AG09319 (cell line): ENCODE measurements around the gene LRP10.

Source experiments
- DNase-seq: peaks from one replicate; pipeline ENCODE4 v3.0.0-alpha.2; 2010; ENCODE audit warnings: low read depth; ENCODE audit errors: extremely low read depth
- TF ChIP-seq, protein P1 (sequence below): IDR thresholded peaks from 2 replicates; pipeline ENCODE4 v1.5.1; 2011; ENCODE audit warnings: low read depth, mild to moderate bottlenecking, inconsistent platforms, low read length, moderate library complexity

The LRP10 gene

DNA sequence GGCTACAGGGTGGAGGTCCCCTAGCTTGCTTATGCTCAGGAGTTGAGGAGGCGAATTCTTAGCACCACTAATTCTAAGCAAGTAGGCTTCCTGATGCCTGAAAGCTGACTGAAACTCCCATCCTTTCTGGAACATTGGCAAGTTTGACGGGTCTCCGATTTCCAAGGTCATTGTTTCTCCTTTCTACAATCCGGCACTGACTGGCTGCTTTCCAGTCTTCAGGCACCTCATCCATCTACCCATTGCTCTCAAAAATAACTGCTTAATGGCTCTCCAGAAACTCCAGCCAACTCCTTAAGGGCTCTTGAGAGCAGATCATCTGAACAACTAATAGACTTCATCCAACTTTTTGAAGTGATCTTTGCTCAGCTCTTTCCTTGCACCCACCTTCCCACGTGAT, 24.8 kb downstream of the LRP10 start:
- TF ChIP-seq, protein P1, sequence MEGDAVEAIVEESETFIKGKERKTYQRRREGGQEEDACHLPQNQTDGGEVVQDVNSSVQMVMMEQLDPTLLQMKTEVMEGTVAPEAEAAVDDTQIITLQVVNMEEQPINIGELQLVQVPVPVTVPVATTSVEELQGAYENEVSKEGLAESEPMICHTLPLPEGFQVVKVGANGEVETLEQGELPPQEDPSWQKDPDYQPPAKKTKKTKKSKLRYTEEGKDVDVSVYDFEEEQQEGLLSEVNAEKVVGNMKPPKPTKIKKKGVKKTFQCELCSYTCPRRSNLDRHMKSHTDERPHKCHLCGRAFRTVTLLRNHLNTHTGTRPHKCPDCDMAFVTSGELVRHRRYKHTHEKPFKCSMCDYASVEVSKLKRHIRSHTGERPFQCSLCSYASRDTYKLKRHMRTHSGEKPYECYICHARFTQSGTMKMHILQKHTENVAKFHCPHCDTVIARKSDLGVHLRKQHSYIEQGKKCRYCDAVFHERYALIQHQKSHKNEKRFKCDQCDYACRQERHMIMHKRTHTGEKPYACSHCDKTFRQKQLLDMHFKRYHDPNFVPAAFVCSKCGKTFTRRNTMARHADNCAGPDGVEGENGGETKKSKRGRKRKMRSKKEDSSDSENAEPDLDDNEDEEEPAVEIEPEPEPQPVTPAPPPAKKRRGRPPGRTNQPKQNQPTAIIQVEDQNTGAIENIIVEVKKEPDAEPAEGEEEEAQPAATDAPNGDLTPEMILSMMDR, result no peak
- DNase-seq, result no peak

DNA sequence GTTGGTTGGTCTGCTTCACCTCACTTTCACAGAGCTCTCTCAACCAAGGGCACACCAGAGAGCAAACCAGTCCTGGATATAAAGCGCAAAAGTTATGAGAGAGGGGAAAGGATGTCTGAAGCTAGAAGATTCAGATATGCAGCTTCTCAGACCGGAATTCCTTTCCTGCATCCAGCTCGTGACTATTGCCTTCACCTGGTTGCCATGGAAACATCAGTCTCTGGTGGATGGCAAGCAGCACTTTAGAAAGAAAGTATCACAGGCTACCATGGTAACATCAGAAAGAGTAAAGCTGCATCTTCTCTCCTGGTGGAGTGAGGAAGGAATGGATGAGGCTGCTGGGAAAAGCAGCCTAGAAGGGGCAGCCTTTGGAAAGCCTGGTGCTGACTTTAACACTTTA, 25.2 kb downstream of the LRP10 start:
- TF ChIP-seq, protein P1, result no peak
- DNase-seq, result no peak

DNA sequence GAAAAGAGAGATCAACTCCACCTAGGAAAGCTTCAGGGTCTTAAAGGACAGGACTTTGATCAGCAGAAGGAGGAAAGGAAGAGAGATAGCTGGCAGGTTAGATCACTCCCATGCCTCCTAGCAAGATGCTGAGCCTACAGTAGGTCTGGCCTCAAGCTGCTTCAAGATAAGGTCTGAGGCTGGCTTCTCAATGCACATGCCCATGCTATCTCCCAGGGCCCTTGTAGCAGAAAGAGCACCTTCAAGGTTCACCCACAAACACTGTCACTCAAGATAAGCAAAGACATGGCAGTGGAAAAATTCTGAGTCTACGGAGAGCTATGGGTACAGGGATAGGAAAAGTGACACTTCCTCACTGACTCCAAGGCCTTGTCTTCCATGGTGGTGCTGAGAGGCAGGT, 25.8 kb downstream of the LRP10 start:
- TF ChIP-seq, protein P1, result no peak

DNA sequence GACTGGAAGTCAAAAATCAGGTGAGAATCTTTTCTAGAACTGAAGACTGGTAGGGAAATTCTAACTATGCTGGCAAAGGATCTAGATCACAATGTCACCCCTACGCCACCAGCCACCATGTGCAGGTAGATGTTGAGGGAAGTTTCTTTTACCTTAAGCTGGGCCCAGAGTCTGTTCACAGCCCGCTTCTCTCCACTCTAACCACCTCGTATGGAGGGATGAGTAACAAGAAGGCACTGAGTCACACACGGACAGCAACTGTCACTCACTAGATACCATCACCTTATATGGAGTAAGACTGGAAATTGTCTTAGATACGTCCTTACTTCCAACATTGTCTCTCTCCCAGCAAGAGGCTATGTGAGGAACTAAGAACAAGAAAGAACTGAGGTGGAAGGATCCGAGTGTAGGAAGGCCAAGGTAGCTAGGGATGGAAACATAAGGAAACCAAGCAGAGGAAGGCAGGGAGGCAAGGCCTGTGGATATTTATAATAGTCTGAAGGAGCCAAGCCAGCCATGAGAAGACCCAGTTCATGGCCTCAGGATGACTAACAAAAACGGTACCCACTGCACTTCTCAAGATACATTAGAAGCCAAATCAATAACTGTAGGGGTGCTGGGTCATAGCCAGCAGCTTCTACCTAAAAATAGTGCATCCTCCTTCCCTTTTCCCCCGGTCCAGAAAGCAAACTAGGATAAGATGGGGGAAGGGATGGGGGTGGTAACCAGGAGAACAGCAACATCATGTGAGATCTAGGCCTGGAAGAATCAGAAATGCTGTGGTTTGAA, 27.0 kb downstream of the LRP10 start:
- DNase-seq, result no peak
- TF ChIP-seq, protein P1, result no peak

More for the DNA sequence above, 25.8 kb downstream of the LRP10 start:
- DNase-seq, result no peak

DNA sequence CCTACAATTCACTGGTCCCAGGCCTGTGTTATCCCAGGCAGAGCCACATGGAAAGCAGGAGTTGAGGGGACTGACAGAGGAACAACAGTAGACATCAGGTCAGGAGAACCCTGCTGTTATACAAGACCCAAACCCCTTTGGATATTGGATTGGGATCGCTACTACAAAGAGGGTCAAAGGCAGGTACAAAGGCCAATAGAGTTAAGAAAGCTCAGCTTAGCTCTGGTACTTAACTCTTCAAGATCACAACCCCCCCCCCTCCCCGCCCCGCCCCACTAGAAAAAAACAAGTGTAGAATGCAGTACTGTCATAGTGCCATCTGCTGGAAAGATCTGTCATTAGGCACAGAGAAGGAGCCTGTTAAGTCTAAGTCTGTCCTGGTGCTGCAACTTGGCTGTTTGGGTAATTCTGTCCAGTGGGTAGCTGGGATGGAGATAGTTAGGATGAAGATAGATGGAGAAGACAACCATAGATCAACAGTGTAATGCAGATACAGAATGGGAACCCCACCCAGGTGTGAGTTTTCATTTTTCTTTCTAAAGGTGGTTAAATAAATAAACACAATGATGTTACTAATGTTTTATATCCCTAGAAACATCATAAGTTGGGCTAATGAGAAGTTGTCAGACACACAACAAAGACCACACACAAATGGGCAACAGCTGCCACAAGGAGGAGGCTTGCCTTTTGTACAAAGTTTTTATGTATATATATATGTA, 28.7 kb downstream of the LRP10 start:
- DNase-seq, result no peak
- TF ChIP-seq, protein P1, result peak; percentile 65

DNA sequence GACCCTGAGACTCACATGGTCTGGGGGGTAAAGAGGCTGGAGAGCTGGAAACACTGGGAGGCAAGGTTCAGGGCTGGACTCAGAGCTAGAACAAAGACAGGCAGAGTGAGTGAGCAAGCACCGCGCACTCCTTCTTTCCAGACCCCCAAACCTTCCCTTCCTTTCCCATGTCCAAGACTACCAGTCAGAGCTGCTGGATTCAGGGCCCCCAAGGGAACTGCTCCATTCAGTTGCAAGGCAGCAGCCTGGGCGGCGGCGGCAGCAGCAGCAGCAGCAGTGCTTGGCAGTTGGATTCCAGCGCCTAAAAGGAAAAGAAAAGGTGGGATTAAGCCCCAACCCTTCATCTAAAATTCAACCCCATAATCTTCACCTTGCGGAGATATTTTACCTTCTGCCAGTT, 30.3 kb downstream of the LRP10 start:
- no peak for DNase-seq
- TF ChIP-seq, protein P1, result no peak

DNA sequence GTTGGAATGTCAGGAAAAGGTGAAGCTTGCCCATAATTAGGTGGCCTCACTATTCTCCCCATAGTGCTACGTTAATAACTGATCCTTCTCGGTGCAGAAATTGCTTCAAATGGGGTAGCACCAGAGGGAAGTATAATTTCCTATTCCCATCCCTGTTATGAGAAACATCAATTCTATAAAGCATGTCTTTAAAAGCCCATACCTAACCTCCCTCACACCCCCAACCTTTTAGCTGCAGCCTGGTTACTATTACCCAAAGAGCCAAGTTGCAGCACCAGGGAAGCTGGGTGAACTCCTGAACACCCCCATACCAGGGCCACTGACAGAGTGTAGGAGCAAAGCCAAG, 32.2 kb downstream of the LRP10 start:
- TF ChIP-seq, protein P1, result no peak
- no peak for DNase-seq
